SK-N-SH (cell line): ENCODE data around the gene CDKN1B.

Source experiments
- CTCF ChIP-seq: fragments of 200-600 bp; sonication (generic); IDR thresholded peaks from 2 replicates; pipeline ENCODE4 v1.6.1; 2017; ENCODE audit warnings: antibody characterized with exemption, mild to moderate bottlenecking, moderate library complexity
- EP300 ChIP-seq, 2 experiments: IDR thresholded peaks; 2 replicates each; pipeline versions ENCODE4 v1.4.0 to v1.6.1; 2012; ENCODE audit warnings: borderline replicate concordance in 1 of 2, low read depth in 1 of 2, low read length in 1 of 2
- EZH2phosphoT487 ChIP-seq: fragments of 200-600 bp; sonication (generic); IDR thresholded peaks from 2 replicates; pipeline ENCODE4 v1.6.1; 2017; ENCODE audit warnings: low read depth, mixed run types, mild to moderate bottlenecking, antibody characterized with exemption, moderate library complexity, borderline replicate concordance
- FOXM1 ChIP-seq: IDR thresholded peaks from 2 replicates; pipeline ENCODE4 v1.4.0; 2012; ENCODE audit warnings: low read depth, mild to moderate bottlenecking
- IRF3 ChIP-seq: fragments of 150-350 bp; IDR thresholded peaks from 2 replicates; pipeline ENCODE4 v1.6.1; 2016; ENCODE audit warnings: mild to moderate bottlenecking, low read depth, low read length
- MEF2A ChIP-seq: IDR thresholded peaks from 2 replicates; pipeline ENCODE4 v1.4.0; 2012; ENCODE audit warnings: low read depth, borderline replicate concordance
- MXI1 ChIP-seq: IDR thresholded peaks from 2 replicates; pipeline ENCODE4 v1.6.1; 2012; ENCODE audit warnings: mild to moderate bottlenecking, low read depth, low read length, improper control_type of control experiment
- POLR2AphosphoS5 ChIP-seq: IDR thresholded peaks from 2 replicates; pipeline ENCODE4 v1.6.1; 2012; ENCODE audit warnings: low read depth, low read length
- RAD21 ChIP-seq: IDR thresholded peaks from 2 replicates; pipeline ENCODE4 v1.6.1; 2012; ENCODE audit warnings: mild to moderate bottlenecking, low read length
- RCOR1 ChIP-seq: fragments of 150-350 bp; IDR thresholded peaks from 2 replicates; pipeline ENCODE4 v1.6.1; 2017; ENCODE audit warnings: antibody characterized with exemption, low read length
- TAF1 ChIP-seq: IDR thresholded peaks from 2 replicates; pipeline ENCODE4 v1.6.1; 2012; ENCODE audit warnings: low read depth, mild to moderate bottlenecking, low read length, moderate library complexity, borderline replicate concordance
- YY1 ChIP-seq: IDR thresholded peaks from 2 replicates; pipeline ENCODE4 v1.4.0; 2012; ENCODE audit warnings: low read depth, mild to moderate bottlenecking
- ZBTB33 ChIP-seq: IDR thresholded peaks from 2 replicates; pipeline ENCODE4 v1.4.0; 2012; ENCODE audit warnings: low read depth, borderline replicate concordance

- TF ChIP-seq CTCF (no peak), RAD21 (no peak), TAF1 (no peak), IRF3 (no peak), FOXM1 (no peak), ZBTB33 (no peak), EP300 (IDR thresholded peaks at IDR 0.05; ENCODE audit: borderline replicate concordance in 1 of 2, low read depth in 1 of 2, low read length in 1 of 2) (no peak), YY1 (no peak), MXI1 (no peak), POLR2AphosphoS5 (no peak), RCOR1 (no peak), MEF2A (no peak), EZH2phosphoT487 (no peak)
Observed at GRCh38 chr12:12673296-12673695, 43.9 kb upstream of the CDKN1B start.
